ENCODE results near the gene STRIT1.

DNA sequence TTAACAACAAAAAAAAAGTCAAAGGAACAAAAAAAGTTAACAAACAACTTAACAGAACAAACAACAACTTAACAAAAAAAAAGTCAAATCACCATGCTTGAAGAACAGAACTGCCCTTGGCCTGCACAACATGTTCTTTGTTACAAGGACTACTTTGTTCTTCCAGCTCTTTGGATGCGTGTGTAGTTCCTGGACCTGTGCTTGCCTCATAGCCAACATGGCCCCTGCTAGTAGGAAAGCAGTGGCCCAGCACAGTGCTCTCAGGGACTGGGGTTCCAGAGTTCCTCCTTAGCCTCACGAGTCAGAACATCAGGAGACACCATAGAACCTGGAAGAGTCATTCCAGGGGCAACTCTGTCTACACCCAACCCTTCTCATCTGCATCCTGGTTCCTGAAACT is 10.9 kb upstream of the STRIT1 start:
- TF ChIP-seq, protein P1, sequence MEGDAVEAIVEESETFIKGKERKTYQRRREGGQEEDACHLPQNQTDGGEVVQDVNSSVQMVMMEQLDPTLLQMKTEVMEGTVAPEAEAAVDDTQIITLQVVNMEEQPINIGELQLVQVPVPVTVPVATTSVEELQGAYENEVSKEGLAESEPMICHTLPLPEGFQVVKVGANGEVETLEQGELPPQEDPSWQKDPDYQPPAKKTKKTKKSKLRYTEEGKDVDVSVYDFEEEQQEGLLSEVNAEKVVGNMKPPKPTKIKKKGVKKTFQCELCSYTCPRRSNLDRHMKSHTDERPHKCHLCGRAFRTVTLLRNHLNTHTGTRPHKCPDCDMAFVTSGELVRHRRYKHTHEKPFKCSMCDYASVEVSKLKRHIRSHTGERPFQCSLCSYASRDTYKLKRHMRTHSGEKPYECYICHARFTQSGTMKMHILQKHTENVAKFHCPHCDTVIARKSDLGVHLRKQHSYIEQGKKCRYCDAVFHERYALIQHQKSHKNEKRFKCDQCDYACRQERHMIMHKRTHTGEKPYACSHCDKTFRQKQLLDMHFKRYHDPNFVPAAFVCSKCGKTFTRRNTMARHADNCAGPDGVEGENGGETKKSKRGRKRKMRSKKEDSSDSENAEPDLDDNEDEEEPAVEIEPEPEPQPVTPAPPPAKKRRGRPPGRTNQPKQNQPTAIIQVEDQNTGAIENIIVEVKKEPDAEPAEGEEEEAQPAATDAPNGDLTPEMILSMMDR (IDR thresholded peaks at IDR 0.05), result no peak
- no peak for TF ChIP-seq POLR2A (IDR thresholded peaks at IDR 0.05)
